GM21423 (cell line): Measurements from ENCODE around the gene CYP4F22.
"Not testable (repeated sequence)": the region's sequence is repeated elsewhere in the genome, so short reads cannot be mapped to it uniquely, and the experiment has no call there.

Experiments used
- ATAC-seq: cut with Tn5 transposase; IDR thresholded peaks from one replicate; pipeline ENCODE4 v1.9.1; 2021; ENCODE audit warnings: mild to moderate bottlenecking, moderate library complexity; ENCODE audit not compliant: unreplicated experiment

The CYP4F22 gene

GRCh38 chr19:15508035-15508710 lies at the start of gene CYP4F22:
Gene CYP4F22, plus strand, starts transcription at chr19:15508525. Its CDS starts 16,812 bp downstream, at chr19:15525337.
- ATAC-seq, result no peak

- no peak for ATAC-seq
These were observed 46.6 kb upstream of the CYP4F22 start for GRCh38 chr19:15461694-15462093.

- peak; percentile 48 for ATAC-seq
These were observed 44.4 kb upstream of the CYP4F22 start for GRCh38 chr19:15463861-15464371.

- no peak for ATAC-seq
These were observed 43.6 kb upstream of the CYP4F22 start, which contains the start of gene RASAL3 for GRCh38 chr19:15464394-15465385. Gene RASAL3, minus strand, starts transcription at chr19:15464544. Its CDS starts 186 bp downstream, at chr19:15464358.

DNA sequence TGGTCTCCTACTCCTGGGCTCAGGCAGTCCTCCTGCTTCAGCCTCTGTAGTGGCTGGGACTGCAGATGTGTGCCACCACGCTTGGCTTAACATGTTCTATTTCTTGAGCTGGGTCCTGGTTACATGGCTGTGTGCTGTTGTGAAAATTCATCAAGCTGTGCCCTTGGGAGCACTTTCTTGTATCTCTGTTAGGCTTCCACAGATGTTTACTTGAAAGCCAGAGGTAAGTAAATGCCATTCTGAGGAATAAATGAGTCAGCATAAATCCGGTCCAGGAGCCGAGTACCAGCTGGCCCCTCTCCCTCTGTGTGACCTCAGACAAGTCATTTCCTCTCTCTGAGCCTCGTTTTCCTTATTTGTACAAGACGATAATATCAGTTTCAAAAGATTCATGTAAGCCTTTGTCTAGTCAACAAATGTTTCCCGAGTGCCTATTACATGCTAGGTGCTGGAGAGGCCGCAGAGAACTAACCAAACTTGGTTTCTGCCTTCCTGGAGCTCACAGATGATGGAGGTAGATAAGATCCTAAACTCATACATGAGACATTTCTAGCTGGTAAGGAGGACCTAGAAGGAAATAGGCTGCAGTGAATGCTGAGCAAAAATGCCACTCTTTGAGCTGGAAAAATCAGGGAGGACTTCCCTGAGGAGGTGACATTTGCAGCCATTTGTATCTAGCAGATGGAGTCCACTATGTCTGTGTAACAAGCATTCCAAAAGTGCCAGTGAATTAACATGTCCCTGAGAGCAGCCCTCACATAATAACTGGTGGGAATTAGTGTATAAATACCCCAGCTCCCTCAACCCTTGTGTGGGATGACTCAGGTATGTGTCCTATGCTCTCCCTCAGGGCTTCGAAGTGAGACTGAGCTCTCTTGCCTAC lies 41.2 kb upstream of the CYP4F22 start:
- ATAC-seq, result peak; percentile 53

DNA sequence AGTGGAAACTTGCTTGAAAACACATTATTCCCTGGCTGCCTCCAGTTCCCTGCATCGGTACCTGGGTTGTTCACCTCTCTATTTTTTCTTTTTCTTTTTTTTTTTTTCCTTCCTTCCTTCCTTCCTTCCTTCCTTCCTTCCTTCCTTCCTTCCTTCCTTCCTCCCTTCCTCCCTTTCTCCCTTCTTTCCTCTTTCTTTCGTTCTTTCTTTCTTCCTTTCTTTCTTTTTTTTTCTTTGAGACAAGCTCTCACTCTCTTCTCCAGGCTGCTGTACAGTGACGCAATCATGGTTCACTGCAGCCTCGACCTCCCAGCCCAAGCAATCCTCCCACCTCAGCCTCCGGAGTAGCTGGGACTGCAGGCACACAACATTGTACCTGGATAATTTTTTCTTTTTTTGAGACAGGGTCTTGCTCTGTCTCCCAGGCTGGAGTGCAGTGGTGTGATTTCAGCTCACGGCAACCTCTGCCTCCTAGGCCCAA lies 40.6 kb upstream of the CYP4F22 start:
- no peak for ATAC-seq

GRCh38 chr19:15468675-15469512 lies 39.4 kb upstream of the CYP4F22 start:
- no peak for ATAC-seq

- no peak for ATAC-seq
These were observed 38.6 kb upstream of the CYP4F22 start for GRCh38 chr19:15469513-15470297.

DNA sequence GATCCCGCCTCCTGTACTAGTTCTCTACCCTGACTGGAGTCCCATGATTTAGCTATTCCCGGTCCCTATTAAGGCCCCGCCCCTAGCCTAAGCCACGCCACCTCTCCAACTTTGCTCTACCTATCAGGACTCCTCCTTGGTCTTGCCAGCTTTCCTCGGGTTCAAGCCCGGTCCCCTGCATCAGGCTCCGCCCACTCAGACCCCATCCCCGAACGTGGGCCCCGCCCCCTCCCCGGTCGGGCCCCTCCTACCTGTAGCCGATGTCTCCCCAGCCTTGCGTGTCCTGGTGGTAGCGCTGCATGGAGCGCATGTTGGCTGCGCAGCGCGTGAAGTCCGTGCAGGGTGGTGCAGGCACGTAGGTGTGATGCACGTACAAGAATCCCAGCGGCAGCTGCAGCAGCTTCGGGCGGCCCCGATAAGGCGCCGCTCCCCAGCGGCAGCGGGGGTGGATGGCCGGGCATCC lies 36.7 kb upstream of the CYP4F22 start:
- ATAC-seq, result no peak

- not testable (repeated sequence) for ATAC-seq
These were observed 34.5 kb upstream of the CYP4F22 start for GRCh38 chr19:15473821-15474220.

DNA sequence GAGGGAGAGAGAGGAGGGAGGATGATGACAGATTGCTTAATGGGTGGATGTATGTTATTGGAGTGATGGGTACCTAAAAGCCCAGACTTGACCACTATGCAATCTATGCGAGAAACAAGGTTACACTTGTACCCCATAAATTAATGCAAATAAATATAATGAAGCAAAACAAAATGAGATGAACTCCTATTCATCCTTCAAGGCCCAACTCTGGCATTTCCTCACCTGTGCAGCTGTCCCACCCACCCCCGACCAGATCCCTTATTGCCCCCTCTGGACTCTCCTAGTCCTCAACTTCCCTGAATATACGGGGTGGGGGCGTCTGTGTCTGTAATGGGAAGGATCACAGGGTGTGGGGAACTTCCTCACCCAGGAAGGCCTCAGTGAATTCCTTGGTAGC lies 33.2 kb upstream of the CYP4F22 start:
- ATAC-seq, result no peak

- no peak for ATAC-seq
These were observed 32.7 kb upstream of the CYP4F22 start for GRCh38 chr19:15475611-15476010.

GRCh38 chr19:15476325-15476724 lies 32.0 kb upstream of the CYP4F22 start:
- ATAC-seq, result no peak

- ATAC-seq, result no peak
These were observed 28.7 kb upstream of the CYP4F22 start, which contains the start of gene PGLYRP2 for GRCh38 chr19:15479391-15480345. Gene PGLYRP2, minus strand, starts transcription at chr19:15479501. Its CDS starts 130 bp downstream, at chr19:15479371.

DNA sequence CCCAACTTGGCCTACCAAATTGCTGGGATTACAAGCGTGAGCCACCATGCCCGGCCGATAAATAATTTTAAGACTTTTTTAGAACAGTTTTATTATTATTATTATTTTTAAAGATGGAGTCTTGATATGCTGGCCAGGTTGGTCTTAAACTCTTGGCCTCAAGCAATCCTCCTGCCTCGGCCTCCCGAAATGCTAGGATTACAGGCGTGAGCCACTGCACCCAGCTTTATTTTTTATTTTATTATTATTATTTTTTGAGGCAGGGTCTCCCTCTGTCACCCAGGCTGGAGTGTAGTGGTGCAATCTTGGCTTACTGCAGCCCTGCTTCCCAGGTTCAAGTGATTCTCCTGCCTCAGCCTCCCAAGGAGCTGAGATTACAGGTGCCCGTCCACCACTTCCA lies 27.3 kb upstream of the CYP4F22 start:
- not testable (repeated sequence) for ATAC-seq

DNA sequence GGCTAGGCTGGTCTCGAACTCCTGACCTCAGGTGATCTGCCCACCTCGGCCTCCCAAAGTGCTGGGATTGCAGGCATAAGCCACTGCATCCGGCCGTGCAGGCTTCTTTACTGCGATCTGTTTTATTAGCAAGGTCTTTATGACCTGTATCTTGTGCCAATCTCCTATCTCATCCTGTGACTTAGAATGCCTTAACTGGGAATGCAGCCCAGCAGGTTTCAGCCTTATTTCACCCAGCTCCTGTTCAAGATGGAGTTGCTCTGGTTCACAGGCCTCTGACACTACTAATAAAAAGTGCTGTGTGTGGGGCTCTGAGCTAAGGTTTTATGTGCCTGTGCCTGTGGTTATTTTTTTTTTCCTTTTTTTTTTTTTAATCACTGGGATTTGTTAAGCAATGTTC lies 22.6 kb upstream of the CYP4F22 start:
- ATAC-seq, result not testable (repeated sequence)

DNA sequence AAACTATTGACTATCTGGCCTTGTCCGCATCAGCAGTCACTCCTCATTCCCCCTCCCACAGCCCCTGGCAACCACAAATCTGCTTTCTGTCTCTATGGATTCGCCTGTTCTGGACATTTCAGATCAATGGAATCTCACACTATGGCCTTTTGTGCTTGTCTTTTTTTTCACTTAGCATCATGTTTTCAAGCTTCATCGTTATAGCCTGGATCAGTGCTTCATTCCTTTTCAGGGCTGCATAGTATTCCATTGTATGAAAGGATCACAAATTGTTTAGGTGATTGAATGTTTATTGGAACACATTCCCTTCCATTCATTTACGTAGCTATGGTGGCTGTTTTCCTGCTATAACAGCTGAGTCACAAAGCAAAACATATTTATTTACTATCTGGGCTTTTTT lies 21.3 kb upstream of the CYP4F22 start:
- ATAC-seq, result no peak
